Germinal center (tissue), 1 donor: ENCODE results near the gene DSTN.

Source experiments
- DNase-seq: peaks from one replicate; pipeline ENCODE4 v3.0.0; 2012; ENCODE audit warnings: mixed read lengths, low spot score

The DSTN gene

GRCh38 chr20:17583126-17583525 is 13.3 kb downstream of the DSTN start:
- DNase-seq: no peak

- no peak for DNase-seq
Measured at GRCh38 chr20:17584689-17585088, 14.8 kb downstream of the DSTN start.

- DNase-seq: no peak
Measured at GRCh38 chr20:17586250-17586649, 16.4 kb downstream of the DSTN start.

- DNase-seq: no peak
Measured at GRCh38 chr20:17587148-17587547, 17.3 kb downstream of the DSTN start.

GRCh38 chr20:17587824-17588223 is 17.9 kb downstream of the DSTN start:
- no peak for DNase-seq

GRCh38 chr20:17589161-17589834 is 19.4 kb downstream of the DSTN start:
- DNase-seq: no peak

GRCh38 chr20:17590245-17590644 is 20.4 kb downstream of the DSTN start:
- DNase-seq: no peak

GRCh38 chr20:17593902-17594301 is 24.0 kb downstream of the DSTN start:
- DNase-seq: no peak

- no peak for DNase-seq
Measured at GRCh38 chr20:17594443-17594842, 24.6 kb downstream of the DSTN start.

- DNase-seq: no peak
Measured at GRCh38 chr20:17595856-17596255, 26.0 kb downstream of the DSTN start.

GRCh38 chr20:17598013-17598550 is 28.2 kb downstream of the DSTN start:
- no peak for DNase-seq

- DNase-seq: no peak
Measured at GRCh38 chr20:17601957-17602356, 32.1 kb downstream of the DSTN start.

GRCh38 chr20:17602493-17602892 is 32.6 kb downstream of the DSTN start:
- no peak for DNase-seq

- no peak for DNase-seq
Measured at GRCh38 chr20:17605131-17605660, 35.3 kb downstream of the DSTN start.

GRCh38 chr20:17606001-17606400 is 36.1 kb downstream of the DSTN start:
- DNase-seq: no peak

GRCh38 chr20:17608701-17609497 is 39.0 kb downstream of the DSTN start:
- no peak for DNase-seq

GRCh38 chr20:17609811-17610377 is 40.0 kb downstream of the DSTN start:
- DNase-seq: no peak

GRCh38 chr20:17610566-17611289 is 40.9 kb downstream of the DSTN start:
- no peak for DNase-seq

- DNase-seq: no peak
Measured at GRCh38 chr20:17611290-17611539, 41.3 kb downstream of the DSTN start.

GRCh38 chr20:17611540-17612286 is 41.8 kb downstream of the DSTN start:
- DNase-seq: no peak

- no peak for DNase-seq
Measured at GRCh38 chr20:17612287-17612991, 42.6 kb downstream of the DSTN start.
